ENCODE data around the gene CCDC92. TPM values are rescaled to one million over a fixed set of nuclear protein-coding genes. Genes with fewer than 3 reads are reported as not detected.

Gene CCDC92
- total RNA-seq, 1 donor from 2014 or later: 5.1 TPM

- DNase-seq (ENCODE audit: low read depth, low spot score): no peak
Measured at GRCh38 chr12:123891516-123892179, 81.0 kb downstream of the CCDC92 start.

- DNase-seq (ENCODE audit: low read depth, low spot score): no peak
Measured at GRCh38 chr12:123891011-123891410, 81.6 kb downstream of the CCDC92 start.

GRCh38 chr12:123890536-123890902 is 82.1 kb downstream of the CCDC92 start:
- no peak for DNase-seq (ENCODE audit: low read depth, low spot score)

DNA sequence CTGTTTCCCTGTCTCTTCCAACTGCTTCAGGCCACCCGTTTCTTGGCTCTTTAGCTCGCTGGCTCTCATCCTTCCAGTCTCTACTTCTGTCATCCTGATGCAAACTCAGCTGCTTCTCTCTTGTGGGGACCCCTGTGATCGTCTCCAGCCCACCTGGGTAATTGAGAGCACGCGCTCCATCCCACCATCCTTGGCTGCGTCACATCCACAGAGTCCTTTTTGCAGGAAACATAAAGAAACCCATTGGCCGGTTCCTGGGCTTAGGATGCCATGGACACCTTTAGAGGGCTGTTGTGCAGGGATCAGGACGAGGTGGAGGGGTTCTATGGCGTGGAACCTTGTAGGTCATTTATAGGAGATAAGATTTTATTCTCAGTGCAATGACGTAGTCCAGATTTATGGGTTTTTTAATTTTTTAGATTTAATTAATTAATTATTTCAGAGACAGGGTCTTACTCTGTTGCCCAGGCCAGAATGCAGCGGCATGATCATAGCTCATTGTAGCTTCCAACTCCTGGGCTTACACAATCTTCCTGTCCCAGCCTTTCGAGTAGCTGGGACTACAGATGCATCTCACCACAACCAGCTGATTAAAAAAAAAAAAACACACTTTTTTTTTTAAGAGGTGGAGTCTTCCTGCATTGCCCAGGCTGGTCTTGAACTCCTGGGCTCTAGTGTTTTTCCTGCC is 82.6 kb downstream of the CCDC92 start:
- DNase-seq (ENCODE audit: low read depth, low spot score): no peak

DNA sequence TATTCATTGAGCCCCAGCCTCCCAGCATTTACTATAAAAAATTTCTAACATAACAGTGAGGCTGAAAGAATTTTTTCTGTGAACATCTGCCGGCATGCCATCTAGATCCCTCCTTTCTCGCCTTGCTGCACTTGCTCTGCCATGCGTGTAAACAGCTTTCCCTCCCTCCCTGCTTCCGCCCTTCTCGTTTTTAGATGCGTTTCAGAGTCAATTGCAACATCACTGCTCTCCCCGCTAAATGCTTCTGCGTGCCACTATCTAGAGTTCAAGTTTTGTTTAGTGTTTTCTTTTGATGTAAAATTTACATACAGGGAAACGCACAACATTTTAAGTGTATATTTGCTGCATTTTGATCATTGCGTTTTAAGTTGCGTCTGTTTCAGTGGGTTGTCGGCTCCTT is 83.6 kb downstream of the CCDC92 start:
- DNase-seq (ENCODE audit: low read depth, low spot score): no peak

DNA sequence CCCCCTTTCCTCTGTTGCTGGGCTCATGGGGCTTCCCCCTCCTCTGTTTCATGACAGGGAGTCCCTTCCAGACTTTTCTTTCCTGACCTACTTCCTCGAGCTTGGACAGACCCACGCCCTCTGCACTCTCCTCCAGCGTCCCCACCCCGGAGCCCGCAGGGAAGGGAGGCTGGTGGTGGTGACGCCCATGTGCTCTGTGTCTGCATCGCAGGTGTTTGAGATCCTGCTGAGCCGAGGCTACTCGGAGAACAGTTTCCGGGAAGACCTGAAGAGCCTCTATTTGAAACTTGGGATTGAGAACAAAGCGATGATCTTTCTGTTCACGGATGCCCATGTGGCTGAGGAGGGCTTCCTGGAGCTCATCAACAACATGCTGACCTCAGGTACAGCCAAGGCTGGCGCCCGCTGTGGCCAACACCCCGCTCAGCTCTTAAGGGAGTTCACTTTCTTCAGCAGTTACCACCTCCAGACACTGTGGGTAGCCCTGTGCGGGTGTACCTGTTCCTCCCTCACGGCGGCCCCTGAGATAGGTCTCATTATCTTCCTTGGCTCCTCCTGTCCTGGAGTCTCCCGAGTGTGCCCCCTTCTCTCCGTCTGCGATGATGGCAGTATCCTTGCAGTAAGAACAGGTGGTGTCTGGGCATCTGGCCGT is 85.6 kb downstream of the CCDC92 start:
- DNase-seq (ENCODE audit: low read depth, low spot score): no peak

DNA sequence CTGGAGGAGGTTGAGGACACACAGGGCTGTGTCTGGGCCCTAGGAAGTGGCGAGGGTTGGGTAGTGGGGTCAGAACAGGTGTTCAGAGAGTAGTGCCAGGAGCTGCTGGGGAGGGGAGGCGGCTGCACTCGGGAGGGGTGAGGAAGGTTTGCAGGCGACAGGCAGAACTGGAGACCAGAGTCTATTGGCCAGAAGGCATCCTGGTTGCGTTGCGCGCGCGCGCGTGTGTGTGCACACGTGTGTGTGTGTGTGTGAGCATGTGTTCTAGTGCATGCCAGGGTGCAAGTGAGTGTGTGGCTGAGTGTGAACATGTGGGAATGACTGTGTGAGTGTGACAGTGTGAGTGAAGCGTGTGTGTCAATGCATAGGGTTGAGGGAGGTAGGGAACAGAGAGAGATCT is 86.4 kb downstream of the CCDC92 start:
- no peak for DNase-seq (ENCODE audit: low read depth, low spot score)

Other genes starting within 250 kb of the CCDC92 start
- gene DNAH10, start 210.5 kb downstream of the CCDC92 start, total RNA-seq: under 0.01 TPM in 2 replicates
- 55.9 and 63.6 TPM in 2 replicates for gene ZNF664, start 384 bp upstream of the CCDC92 start, total RNA-seq

All from pulmonary artery endothelial cell (primary cell).